Motor neuron (in vitro differentiated cells): Measurements from ENCODE around the gene NAT8. TPM values are rescaled to one million over a fixed set of nuclear protein-coding genes. Genes with fewer than 3 reads are reported as not detected.
"Not testable (repeated sequence)": the region's sequence is repeated elsewhere in the genome, so short reads cannot be mapped to it uniquely, and the experiment has no call there.

Experiments
- ATAC-seq, 8 experiments: fragments of 200-7000 bp; cut with Tn5 transposase; replicated peaks in 6 of 8; 2 replicates each; pipeline ENCODE4 v1.8.0; 2021; ENCODE audit warnings: mild to moderate bottlenecking in 8 of 8, moderate library complexity in 8 of 8
- H3K27ac ChIP-seq, 2 donors: fragments of 250-450 bp; sonication (Bioruptor Pico); 2 replicates each; pipeline ENCODE4 v1.9.0; 2021; ENCODE audit warnings: antibody characterized with exemption in 2 of 2, mild to moderate bottlenecking in 2 of 2, moderate library complexity in 1 of 2
- H3K4me1 ChIP-seq, 2 donors: fragments of 250-450 bp; sonication (Bioruptor Pico); replicated peaks in 1 of 2; 2 replicates each; pipeline ENCODE4 v1.6.1; 2021; ENCODE audit warnings: antibody characterized with exemption in 2 of 2, mild to moderate bottlenecking in 2 of 2, moderate library complexity in 1 of 2
- H3K4me3 ChIP-seq, 5 donors: fragments of 250-450 bp; sonication (Bioruptor Pico); 2 replicates each; pipeline ENCODE4 v1.9.0; 2021; ENCODE audit warnings: antibody characterized with exemption in 5 of 5, mild to moderate bottlenecking in 5 of 5, moderate library complexity in 4 of 5
- WGBS, 10 experiments: fragments of 450-650 bp; shearing (Covaris generic); methylation state at CpG; one replicate each; pipeline ENCODE4 v1.0.0; 2022; 5-methylcytosine and 5-hydroxymethylcytosine counted together
- in situ Hi-C, 9 experiments: fragments of 400-800 bp; cut with MboI; loops; one replicate each; pipeline ENCODE4 v1.15.0; 2021; ENCODE audit warnings: low sequenced_read_pairs in 9 of 9, low pct_unique_long_range_greater_than_20kb in 2 of 9; ENCODE audit not compliant: unreplicated experiment in 9 of 9
- total RNA-seq, 8 experiments: library from RNA; unstranded; fragments of 300-600 nt; gene quantifications; 2 replicates each; pipeline versions ENCODE4 v1.2.3 to v1.2.4, GENCODE V29; 2022

Gene NAT8, protein sequence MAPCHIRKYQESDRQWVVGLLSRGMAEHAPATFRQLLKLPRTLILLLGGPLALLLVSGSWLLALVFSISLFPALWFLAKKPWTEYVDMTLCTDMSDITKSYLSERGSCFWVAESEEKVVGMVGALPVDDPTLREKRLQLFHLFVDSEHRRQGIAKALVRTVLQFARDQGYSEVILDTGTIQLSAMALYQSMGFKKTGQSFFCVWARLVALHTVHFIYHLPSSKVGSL
- total RNA-seq: 1 to 10 TPM in 1 of 8 experiments, under 1 TPM in 5, not detected in 2; 0.36 to 1.3 (median 0.56) TPM

DNA sequence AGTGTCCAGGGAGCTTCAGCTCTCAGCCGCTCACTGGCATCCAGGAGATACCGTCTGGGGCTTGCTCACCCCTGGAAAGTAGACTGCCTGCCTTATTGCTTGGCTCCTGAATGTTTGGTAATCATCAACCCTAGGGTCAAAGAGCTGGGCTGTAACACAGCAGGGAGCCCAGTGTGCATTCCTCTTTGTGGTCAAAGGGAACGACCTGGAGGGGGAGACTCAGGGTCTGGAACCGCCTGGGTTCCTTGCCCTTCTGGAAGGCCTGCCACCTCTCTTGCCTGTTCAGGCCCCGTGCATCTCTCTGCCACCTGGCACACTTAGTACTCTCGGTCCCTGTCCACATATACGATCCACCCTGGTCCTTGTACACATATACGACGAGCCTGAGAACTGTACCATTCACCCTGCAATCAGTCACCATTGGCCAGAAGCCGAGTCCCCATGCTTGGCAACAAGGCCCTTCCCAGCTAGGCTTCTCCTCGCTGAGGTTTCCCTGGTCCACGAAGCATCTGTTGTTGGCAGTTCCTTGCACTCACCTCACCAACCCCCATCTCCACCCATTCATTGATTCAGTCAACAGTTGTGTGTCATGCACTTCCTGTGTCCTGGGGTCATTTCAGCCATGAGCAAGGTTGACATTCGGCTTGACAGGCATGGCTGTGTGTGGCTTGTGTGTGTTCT is at the start of gene NAT8:
Gene NAT8 (minus strand): TSS at position 85 of the 681 bp plus-strand sequence. CDS start 794 bp downstream, outside the sequence.
- in situ Hi-C loops: no loop called here
- H3K4me1 ChIP-seq: no peaks in the 10 kb centered on the region

DNA sequence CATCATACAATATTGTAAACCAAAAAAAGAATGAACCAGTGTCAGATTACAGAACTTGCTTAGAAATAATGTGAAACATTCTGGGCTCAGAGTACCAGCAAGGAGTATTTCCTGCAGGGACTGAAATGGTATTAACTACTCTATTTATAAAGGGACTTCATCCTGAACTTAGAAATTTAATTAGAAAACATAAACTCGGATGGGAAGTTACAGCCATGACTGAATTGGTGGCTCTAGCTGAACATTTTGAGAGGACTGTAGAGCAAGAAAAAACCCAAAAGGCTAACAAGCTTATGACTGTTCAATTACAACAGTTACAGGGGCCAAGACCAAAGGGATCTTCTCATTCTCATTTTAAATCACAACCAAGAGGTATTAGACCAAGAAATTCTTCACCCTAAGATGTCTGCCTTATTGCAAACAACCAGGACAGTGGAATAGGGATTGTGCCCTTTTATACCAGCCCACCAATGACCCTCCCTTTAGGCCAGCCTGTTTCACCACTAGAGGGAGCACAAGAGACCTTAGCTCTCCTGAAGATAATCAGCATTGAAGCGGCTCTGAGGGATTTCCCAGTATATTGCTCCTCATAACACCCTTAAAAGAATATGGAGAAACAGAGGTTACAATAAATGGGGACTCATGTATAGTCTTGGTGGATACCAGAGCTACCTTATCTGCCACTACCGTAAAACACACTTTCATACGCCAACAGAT is 48.3 kb upstream of the NAT8 start:
- WGBS, 10 experiments: 0 to 88% (median 50%) methylated on average over 1 to 4 of the region's 4 CpGs; no CpG with 5 or more reads in 5 of the 10 experiments
- in situ Hi-C loops, H3K4me3 ChIP-seq, H3K4me1 ChIP-seq, H3K27ac ChIP-seq: not testable (repeated sequence)
- ATAC-seq: peak in 7 of 8 experiments; percentile 47 to 96 (median 81)

More for the DNA sequence above, at the start of gene NAT8:
- ATAC-seq: no peak
- WGBS, 10 experiments: 20 to 80% (median 79%) methylated on average over 1 to 7 of the region's 13 CpGs; no CpG with 5 or more reads in 6 of the 10 experiments
- H3K27ac ChIP-seq: no peak within 1 kb of the TSS
- no peak within 1 kb of the TSS for H3K4me3 ChIP-seq

DNA sequence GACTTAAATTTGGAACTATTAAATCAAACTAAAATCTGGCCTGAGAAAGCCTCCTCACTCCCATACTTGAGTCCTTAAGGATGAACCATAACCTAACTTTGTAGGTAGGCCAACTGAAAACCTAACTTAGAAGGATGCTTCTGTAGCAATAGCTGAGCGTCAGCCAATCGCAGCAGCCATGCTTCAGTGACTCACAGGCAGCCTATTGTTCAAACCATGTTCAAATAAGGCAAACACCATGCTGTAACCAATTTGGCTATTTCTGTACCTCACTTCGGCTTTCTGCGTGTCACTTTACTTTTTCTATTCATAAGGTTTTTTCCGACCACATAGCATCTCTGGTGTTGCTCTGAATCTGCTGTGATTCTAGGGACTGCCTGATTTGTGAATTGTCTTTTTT is 46.3 kb upstream of the NAT8 start:
- H3K27ac ChIP-seq, in situ Hi-C loops, H3K4me3 ChIP-seq, ATAC-seq, H3K4me1 ChIP-seq: not testable (repeated sequence)
- WGBS, 10 experiments: 68 to 100% (median 93%) methylated on average over 1 to 5 of the region's 5 CpGs; no CpG with 5 or more reads in 1 of the 10 experiments

DNA sequence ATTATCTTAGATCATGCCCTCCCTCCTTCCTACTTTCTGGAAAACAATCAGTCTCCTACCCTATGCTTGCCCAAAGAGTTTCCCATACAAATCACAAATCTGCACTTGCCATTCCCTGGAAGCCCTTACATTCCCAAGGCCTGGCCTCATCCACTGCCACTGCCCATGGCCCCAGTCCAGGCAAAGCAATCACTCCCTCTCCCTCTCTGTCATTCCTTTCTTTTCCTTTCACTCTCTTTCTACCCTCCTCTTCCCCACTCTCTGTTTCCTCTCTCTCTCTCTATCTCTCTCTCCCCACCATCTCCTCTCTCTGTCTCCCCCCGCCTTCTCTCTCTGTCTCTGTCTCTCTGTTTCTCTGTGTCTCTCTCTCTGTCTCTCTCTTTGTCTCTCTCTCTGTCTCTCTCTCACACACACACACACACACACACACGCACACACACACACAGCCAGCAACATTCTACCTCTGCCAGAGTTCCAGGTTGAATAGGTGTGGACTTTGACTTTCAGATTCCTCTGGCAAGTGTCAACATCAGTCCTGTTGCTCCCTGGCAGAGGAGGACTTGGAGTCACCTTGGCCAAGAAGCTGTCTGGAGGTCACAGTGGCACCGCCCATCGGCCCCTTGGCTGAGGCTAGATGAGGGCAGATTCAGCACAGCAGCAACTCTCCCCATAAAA is 43.7 kb upstream of the NAT8 start:
- in situ Hi-C loops: no loop called here
- H3K27ac ChIP-seq: no peak overlapping the region
- WGBS, 10 experiments: 33 to 100% (median 74%) methylated on average over 1 to 4 of the region's 4 CpGs; no CpG with 5 or more reads in 2 of the 10 experiments
- H3K4me3 ChIP-seq: no peak overlapping the region
- peak in 1 of 8 experiments; percentile 16 for ATAC-seq
- no peaks in the 10 kb centered on the region for H3K4me1 ChIP-seq

DNA sequence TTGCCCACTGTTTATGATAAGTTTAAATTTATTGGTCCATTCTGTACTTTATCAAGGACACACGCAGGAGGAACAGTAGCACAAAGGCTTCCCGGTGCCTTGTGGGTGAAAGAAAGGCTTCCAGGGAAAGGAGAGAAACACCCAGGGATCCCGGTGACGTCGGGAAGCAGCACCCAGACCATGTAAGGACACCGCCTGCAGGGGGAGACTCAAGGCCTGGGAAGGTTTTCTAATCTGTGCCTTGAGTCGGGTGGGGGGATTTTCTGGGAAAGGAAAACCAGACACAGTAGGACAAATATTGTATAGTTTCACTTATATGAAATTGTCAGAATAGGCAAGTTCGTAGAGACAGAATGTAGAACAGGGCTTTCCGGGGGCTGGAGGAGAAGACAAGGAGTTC is 42.7 kb upstream of the NAT8 start:
- WGBS, 10 experiments: no CpG with 5 or more reads among the region's 9 CpGs
- H3K4me3 ChIP-seq, H3K27ac ChIP-seq, in situ Hi-C loops, H3K4me1 ChIP-seq: not testable (repeated sequence)
- peak in 3 of 8 experiments; percentile 14 to 84 (median 24) for ATAC-seq

DNA sequence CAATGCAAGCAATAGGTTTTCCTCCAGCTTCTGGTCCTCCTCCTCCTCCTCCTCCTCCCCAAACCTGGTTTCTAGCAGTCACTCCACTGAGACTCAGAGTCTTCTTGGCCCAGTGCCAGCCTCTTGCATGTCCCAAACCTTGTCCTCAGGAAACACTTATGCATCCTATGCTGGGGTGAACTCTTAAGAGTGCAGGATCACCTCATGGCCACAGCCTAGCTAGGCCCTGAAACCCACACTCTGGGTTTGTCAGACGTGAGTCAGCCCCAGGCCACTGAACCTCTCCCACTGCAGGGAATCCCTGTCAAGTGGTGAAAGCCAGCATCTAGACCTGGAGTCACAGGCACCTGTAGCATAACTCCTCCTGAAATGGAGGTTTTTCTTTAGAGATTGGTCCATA is 42.1 kb upstream of the NAT8 start:
- H3K4me3 ChIP-seq, H3K4me1 ChIP-seq, H3K27ac ChIP-seq, in situ Hi-C loops: not testable (repeated sequence)
- no CpG with 5 or more reads among the region's 1 CpG for WGBS, 10 experiments
- ATAC-seq: peak in 2 of 8 experiments; percentile 28 to 48

DNA sequence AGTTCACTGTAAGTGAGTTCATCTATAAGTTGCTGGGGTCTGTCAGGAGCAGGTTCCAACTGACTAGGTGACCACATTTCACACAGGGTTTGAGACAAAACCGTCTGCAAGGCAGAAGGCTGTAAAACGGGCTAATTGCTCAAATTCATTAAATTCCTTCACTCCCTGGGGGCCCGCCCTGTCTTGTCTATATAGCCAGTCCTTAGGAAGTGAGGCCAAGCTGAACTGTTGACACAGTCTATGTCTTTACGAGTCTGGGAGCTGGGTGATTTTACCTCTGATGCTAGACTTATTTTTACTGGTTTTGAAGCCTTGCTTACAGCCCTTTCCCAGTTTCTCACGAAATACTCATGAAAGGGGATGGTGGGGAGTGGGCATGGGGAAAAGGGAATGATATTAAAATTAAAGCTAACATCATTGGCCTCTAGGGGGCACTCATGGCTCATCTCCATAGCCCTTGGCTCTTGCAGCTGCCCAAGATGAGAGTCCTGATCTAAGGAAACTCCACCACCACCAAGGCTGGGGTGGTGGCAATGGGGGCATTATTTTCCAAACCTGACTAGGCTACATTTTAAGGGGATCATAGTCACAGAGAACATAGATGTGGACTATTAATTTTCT is 37.8 kb upstream of the NAT8 start:
- H3K27ac ChIP-seq, H3K4me1 ChIP-seq, in situ Hi-C loops, H3K4me3 ChIP-seq: not testable (repeated sequence)
- peak in 4 of 8 experiments; percentile 34 to 77 (median 71) for ATAC-seq
- WGBS, 10 experiments: 7 to 50% (median 13%) methylated on average over 1 to 3 of the region's 5 CpGs; no CpG with 5 or more reads in 4 of the 10 experiments

DNA sequence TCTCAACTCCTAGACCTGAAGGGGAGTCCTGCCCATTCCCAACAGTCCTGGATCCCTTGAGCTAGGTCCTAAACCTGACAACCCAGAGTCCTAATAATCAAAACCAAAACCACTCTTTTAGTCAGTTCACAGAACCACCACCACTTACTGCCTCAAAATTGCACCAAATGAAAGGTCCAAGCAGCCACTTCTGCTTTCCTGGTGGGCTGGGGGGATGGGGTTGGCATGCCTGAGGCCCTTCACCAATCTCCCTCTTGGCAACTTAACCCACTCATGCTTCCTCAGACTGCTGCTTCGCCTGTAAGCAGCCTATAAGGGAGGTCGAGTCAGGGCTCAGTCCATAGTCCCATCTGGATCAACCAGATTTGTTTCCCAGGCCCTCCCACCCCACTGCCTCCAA is 37.0 kb upstream of the NAT8 start:
- 0% methylated on average over 1 of the region's 2 CpGs; no CpG with 5 or more reads in 9 of the 10 experiments for WGBS, 10 experiments
- ATAC-seq, H3K4me3 ChIP-seq, H3K4me1 ChIP-seq, H3K27ac ChIP-seq, in situ Hi-C loops: not testable (repeated sequence)

DNA sequence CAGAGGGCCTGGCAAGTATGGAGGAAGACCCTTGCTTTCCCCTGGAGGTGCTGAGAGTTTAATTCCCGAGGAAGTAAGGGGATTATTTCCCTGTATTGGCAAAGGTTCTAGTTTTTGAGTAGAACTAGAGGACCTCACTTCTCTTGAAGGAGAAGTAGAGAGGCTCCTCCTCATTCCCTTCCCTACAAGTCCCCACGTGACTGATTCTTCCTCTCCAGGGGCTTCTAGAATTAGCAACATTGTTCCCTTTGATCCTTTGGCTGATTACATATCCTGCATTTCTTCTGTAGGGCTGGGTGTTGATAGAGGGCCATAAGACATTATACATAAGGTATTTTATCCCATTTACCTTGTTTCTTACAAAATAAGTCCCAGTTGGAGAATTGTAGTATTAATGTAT is 35.8 kb upstream of the NAT8 start:
- 0 to 100% (median 60%) methylated on average over 1 to 2 of the region's 2 CpGs; no CpG with 5 or more reads in 5 of the 10 experiments for WGBS, 10 experiments
- H3K4me1 ChIP-seq, in situ Hi-C loops, H3K27ac ChIP-seq, H3K4me3 ChIP-seq, ATAC-seq: not testable (repeated sequence)

DNA sequence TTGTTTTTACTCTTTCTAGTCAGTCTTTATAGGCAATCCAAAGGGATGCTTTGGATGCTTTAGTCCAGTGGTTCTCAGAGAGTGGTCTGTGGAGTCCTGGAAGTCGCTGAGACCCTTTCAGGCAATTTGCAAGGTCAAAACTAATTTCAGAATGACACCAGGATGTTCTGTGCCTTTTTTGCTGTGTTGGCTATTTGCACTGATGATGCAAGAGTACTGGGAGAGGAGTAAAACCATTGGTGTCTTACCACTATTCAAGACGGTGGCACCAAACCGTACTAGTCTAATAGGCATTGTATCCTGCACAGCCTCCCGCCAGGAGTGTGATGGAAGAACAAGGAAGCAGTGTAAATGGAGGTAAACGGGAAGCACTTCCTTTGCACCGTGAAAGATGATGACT is 34.0 kb upstream of the NAT8 start:
- H3K4me3 ChIP-seq, ATAC-seq, H3K27ac ChIP-seq, in situ Hi-C loops, H3K4me1 ChIP-seq: not testable (repeated sequence)
- WGBS, 10 experiments: 20 to 91% (median 74%) methylated on average over 2 to 5 of the region's 6 CpGs; no CpG with 5 or more reads in 5 of the 10 experiments

DNA sequence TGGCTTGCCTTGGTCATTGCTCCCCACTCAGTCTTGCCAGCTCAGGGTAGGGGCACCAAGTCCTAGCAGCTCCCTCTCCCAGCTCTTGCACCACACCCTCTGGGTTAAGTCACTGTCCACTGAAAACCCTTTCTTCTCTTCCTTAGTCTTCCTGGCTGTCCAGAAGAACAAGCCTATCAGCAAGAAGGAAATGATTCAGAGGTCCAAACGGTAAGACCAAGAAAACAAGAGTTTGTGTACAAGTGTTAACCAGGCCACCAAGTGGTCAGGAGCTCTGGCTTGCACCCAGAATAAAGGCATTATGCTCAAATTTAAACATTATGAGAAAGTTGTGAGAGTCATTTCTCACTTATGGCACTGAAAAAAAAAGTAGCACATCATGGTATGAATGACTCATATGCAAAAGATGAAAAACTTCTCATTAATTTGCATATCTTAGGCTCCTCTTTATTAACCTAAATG is 32.5 kb upstream of the NAT8 start:
- H3K4me3 ChIP-seq, H3K4me1 ChIP-seq, H3K27ac ChIP-seq, in situ Hi-C loops: not testable (repeated sequence)
- ATAC-seq: peak in 2 of 8 experiments; percentile 81 to 93
- 0 to 100% (median 69%) methylated on average over 1 of the region's 1 CpG; no CpG with 5 or more reads in 3 of the 10 experiments for WGBS, 10 experiments

DNA sequence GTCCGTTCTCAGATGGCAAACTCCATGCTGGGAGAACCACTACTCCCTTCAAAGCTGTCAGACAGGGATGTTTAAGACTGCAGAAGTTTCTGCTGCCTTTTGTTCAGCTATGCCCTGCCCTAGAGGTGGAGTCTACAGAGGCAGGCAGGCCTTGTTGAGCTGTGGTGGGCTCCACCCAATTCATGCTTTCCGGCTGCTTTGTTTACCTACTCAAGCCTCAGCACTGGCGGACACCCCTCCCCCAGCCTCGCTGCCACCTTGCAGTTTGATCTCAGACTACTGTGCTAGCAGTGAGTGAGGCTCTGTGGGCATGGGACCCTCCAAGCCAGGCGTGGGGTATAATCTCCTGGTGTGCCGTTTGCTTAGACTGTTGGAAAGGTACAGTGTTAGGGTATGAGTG is 27.8 kb upstream of the NAT8 start:
- H3K27ac ChIP-seq, in situ Hi-C loops, H3K4me3 ChIP-seq, ATAC-seq, H3K4me1 ChIP-seq: not testable (repeated sequence)
- 60 to 83% (median 80%) methylated on average over 1 to 5 of the region's 6 CpGs; no CpG with 5 or more reads in 6 of the 10 experiments for WGBS, 10 experiments
